HEK293T (cell line): ENCODE measurements around the gene PXDN.

ENCODE experiments used
- NFRKB ChIP-seq: fragments of 450-650 bp; IDR thresholded peaks from 2 replicates; pipeline ENCODE4 v1.6.1; 2016; ENCODE audit warnings: mild to moderate bottlenecking, moderate library complexity
- PKNOX1 ChIP-seq: fragments of 450-650 bp; IDR thresholded peaks from 2 replicates; pipeline ENCODE4 v1.6.1; 2016

- TF ChIP-seq PKNOX1 (no peak), NFRKB (no peak)
Observed at GRCh38 chr2:1626271-1626681, 118.0 kb downstream of the PXDN start.
